NCI-H82 treated with DMSO at 0.1 percent for 48 hours (cell line): Measurements from ENCODE around the gene CCDC27.
"Not testable (repeated sequence)": the region's sequence is repeated elsewhere in the genome, so short reads cannot be mapped to it uniquely, and the experiment has no call there.

Experiments used
- DNase-seq: peaks from one replicate; lab custom pipeline; 2025; ENCODE audit not compliant: unreplicated experiment; lab: John Stamatoyannopoulos, UW

The CCDC27 gene

DNA sequence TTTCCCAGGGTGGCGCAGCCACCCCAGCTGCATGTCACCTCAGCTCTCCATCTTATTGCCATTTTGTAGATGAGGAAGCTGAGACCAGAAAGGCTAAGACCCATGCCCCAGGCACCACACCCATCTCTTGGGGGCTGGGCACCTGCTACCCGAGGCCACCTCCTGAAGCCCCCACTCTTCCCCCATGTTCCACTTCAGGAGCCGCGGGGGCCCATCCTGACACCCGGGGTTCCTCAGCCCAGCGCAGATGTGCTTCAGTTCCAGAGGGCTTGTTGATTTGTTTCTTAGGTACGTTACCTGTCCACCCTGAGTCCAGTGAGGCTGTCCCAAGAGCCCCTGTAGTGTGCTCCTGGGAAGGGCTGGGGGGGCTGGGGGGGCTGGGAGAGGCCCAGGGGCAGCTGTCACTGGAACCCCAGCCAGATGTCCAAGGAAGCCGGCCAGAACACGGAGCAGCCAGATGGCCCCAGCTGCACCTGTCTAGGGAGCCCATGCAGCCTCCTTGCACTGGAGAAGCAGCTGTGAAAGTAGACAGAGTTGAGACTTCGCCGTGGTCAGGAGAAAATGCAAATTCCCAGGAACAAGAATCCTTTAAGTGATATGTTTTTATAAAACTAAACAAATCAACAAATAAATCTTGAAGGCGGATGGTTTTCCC, 17.1 kb upstream of the CCDC27 start:
- no peak for DNase-seq

DNA sequence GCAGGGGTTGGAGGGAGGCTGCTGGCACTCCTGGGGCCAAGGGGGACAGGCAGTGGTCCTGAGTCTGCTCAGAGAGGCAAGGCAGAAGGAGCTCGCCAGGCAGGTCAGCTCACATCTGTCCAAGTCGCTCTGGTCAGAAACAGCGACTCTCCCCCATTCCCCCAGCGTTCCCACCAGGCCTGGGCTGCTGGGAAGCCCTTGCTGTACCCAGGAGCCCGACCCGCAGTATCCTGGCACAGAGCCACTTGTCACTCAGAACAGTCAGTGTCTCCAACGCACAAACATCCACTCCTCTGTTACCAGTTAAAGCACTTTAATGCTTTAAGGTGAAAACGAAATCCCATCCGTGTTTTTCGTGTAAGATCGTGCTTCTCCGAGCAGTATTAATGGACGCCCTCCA, 16.6 kb upstream of the CCDC27 start:
- no peak for DNase-seq

DNA sequence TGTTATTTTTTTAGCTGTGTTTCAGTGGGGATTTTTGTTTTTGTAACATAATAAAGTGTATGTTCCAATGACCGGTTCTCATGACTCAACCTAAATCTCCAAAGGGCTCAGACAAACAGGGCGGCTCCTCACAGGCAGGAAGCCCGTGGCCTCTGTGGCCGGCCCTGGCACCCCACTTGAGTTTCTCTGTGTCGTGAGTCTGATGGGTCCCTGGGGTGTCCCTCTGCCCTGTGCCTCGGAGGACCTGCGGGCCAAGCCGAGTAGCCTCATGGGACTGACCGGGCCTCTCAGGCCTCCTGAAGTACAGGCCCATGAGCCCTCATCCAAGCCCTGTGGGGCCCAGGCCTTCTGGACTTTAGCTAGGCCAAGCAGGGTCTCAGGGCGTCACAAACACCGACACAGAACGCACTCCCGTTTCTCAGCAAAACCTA, 16.1 kb upstream of the CCDC27 start:
- DNase-seq = no peak

DNA sequence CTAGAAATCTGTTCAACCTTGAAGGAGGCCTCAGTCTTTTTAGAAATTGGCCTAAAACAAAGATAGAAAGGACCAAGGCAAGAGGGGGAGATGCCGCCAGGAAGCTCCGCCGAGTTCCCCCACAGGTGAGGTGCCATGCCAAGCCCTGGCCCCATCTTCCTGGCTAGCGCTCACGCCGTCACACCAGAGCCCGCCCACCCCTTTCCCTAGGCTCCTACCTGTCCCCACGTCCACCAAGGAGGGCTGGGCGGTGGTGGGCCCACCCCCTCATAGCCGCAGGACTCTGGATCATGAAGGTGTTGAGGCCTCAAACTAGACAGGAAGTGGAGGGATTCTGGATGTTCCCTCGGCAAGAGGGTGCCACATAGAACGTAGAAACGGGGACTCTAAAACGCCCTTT, 15.5 kb upstream of the CCDC27 start:
- no peak for DNase-seq

DNA sequence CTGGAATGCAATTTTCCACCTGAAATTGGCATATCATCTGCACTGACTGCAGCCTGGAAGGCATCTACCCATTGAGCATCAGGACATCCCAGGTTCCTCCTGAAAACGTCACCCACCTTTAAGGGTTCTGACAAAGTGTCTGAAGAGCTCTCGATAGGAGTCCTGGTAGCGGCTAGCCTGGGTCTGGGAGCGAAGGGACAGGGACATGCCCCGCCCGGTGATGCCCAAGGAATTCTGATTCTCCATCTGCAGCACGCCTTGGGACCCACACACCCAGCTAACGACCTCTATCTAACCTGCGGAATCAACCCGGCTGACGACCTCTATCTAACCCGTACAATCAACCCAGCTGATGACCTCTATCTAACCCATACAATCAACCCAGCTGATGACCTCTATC, 13.3 kb upstream of the CCDC27 start:
- no peak for DNase-seq

DNA sequence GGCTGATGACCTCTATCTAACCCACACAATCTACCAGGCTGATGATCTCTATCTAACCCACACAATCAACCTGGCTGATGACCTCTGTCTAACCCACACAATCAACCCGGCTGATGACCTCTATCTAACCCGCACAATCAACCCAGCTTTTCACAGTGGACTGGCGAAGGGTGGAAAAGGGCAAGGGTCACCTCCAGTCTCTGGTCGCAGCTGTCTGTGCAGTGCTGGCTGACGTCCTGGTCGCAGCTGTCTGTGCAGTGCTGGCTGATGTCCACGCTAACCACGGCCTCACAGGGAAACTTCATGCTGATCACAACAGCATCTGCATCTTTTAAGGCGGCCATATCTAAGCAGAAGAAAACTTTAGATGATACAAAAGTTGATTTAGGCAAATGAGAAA, 12.2 kb upstream of the CCDC27 start:
- DNase-seq = no peak

DNA sequence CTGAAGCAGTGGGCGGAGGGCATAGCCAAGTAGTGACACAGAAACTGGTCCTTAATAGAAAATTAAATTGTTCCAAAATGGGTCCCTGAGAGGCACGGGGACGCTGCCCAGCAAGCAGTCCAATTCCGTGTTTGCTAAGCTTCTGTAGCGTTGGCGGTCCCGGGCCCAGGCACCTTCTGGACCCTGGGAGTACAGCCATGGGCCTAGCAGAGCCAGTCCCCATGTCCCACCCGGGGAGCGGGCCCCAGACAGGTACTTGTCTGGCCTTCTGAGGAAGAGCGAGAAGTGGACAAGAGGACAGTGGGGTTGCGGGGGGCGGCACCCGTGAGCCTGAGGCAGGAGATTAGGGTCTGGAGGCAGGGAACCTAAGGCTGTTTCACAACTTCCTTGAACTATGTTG, 11.5 kb upstream of the CCDC27 start:
- no peak for DNase-seq

DNA sequence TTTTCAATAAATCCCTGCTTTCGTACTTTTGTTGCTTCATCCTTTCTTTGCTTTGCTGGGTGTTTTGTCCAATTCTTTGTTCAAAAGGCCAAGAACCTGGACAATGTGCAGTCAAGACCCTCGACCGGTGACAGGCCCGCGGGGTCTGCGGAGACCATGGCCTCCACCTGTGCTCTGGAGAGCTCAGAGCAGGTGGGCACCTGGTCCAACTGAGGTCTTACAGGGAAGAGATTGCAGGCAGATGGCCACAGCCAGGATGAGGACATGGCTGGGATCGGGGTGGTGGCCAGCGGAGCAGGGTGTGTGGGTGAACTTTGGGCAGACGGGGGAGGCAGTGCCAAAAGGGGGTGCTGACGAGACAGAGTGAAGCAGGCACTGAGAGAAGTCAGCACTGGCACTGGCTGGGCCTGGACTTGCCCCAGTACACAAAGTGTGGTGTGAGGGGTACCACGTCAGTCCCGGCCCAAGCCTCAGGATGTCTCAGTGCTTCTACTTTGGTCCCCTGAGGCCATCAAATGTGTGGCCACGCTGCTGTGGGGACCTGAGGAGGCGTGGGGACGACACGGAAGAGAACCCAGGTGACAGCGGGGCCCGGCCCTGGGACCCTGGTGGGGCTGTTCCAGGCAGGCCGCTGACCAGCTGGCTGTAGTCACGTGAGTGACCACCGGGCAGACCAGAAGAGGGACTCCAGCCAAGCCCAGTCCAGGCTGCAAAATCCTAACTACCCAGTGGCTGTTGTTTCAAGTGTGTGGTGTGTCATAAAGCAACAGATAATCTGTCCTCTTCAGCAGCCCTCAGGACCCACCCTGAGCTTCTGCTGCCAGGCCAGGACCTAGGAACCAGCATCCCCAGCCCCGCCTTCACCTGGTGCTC, 10.4 kb upstream of the CCDC27 start:
- DNase-seq = no peak

DNA sequence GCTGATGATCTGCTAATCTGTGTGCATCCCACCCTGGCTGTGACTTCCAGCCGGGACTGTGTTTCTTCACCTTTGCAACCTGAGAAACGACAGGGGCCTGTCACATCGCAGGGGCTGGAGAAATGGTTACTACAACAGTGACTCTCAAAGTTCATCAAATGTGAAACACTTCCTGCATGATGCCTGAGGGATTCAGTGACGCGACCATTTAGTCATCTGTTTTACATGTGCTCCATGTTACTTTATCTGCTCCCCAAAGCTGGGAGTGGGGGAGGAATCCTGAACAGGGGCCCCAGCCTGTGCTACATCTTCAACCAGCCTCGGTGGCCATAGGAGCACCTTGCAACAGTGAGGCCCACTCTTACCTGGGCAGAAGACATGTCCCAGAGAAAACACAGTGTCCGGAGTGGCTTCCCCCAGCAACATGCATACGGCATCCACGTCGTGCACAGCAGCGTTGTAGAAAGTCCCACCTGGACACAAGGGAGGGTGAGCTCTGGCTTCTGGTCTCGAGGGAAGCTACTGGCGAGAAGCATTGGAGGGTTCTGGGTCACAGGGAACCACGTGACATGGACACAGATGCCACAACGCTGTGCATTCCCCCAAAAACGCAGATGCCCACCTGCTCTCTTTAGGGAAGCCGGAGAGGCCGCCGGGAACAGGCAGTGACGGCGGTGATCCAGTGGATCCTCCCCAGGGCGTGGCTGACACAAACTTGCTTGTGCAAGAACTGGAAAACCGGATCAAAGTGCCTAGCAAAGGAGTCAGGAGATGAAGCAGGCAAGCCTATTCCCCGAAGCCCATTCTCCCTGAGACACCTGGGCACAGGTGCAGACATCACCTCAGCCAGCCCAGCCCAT, 9.6 kb upstream of the CCDC27 start:
- DNase-seq = no peak

DNA sequence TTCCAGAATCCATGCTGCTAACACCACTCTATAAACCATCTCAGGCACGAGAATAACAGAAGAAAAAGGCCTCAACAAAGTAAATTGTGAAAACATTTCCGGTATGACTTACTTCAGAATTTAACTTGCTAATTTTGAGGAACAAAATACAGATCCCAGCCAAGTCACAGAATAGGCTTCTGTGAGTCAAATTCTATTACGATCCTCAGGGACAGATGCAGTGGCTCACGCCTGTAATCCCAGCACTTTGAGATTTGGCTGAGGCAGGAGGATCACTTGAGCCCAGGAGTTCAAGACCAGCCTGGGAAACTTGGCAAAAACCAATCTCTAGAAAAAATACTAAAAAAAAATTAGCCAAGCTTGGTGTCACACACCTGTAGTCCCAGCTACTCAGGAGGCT, 8.8 kb upstream of the CCDC27 start:
- DNase-seq = no peak

DNA sequence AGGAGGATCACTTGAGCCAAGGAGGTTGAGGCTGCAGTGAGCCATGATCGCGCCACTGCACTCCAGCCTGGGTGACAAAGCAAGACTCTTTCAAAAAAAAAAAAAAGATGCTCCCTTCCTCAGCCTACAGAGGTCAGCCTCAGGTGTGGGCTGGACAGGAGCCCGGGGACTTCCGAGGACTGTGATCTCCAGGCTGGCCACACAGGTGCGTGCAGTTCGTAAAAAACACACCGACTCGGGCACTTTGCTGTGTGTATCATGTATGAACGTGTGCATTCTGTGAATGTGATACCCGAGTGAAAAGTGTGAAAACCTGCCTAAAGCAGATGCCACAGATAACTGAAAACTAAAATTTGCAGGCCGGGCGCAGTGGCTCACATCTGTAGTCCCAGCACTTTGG, 8.4 kb upstream of the CCDC27 start:
- no peak for DNase-seq

DNA sequence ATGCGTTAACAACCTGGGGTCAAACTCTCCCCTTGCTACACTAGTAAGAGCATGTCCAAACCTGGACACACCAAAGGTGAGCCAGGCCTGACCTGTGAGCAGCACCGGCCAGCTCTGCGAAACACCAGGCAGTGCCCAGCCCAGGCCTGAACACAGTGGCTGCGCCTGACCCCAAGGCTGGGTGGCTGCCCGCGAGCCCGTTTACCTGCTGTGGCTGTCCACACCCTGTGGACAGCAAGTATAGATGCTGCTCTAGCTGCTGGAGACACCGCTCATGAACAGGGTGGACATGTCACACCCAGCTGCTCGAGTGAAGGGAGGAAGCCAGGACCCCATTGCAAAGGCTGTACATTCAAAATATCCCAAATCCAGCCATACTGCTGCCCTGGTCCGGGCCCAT, 7.6 kb upstream of the CCDC27 start:
- no peak for DNase-seq

DNA sequence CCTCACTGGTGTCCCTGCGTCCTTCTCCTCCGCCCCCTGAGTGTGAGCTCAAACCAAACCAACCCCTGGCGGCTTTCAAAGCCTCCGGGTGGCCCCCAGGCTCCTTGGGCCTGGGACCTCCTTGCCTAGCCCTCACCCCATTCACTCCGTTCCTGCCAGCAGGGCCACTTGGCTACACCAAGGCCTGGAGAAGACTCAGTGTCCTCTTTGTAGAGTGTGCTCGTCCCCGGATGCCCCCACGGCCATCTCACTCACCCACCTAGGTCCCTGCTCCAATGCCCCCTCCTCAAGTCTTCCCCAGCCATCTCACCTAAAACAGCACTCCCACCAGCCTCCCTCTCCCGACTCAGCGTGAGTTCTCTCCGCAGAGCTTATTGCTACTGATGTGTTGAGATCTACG, 7.2 kb upstream of the CCDC27 start:
- no peak for DNase-seq

DNA sequence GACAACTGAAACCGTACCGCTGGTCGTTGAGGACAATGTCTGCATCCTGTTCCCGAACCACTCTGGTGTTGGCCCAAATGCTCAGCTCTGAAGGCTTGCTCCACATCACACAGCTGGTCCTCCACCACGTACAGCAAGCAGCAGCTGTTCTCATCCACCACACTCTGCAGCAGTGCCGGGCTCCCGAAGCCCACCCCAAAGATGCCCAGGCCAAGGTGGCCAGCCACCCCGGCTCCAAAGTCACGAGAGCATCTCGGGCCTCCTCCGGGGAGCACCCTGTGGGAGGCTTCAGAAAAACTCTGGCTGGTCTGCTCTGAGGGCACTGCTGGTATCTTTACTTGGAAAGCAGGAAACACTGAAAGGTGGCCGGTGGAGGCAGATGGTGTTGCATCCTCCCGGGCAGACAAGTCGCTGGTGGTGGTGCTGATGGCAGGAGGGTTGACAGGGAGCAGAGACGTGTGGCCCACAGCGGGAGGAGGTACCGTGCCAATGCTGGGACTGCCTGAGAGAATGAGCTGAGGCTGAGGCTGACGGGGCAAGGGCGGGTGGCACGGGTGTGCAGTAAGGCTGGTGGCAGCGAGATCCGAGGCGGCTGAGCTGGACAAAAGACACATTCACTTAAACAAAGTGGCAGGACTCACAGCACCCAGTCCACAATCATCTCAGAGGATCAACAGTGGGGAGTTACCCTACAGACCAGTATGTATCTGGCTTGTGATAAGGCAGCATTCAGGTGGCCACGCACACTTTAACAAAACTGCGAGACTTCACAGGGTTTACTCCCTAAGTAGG, 6.5 kb upstream of the CCDC27 start:
- DNase-seq = no peak

DNA sequence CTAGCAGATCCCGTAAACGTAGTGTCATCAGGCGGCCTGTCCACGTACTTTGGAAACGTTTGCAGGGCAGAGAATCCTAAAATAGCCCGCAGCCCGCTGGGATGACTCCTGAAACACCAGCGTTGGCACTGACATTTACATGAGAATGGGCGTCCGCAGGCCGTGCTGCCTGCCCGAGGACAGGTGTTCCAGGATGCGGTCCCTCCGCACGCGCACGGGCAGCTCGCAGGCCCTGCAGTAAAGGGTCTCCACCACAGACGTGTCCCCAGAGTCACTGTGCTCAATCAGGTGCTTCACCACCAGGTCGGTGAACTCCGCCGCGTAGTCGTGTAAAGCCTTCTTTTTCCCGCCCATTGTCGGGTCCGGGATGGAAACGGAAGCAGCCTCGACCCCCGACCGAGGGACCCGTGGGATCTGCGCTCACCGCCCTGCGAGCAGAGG, 5.8 kb upstream of the CCDC27 start:
- no peak for DNase-seq

DNA sequence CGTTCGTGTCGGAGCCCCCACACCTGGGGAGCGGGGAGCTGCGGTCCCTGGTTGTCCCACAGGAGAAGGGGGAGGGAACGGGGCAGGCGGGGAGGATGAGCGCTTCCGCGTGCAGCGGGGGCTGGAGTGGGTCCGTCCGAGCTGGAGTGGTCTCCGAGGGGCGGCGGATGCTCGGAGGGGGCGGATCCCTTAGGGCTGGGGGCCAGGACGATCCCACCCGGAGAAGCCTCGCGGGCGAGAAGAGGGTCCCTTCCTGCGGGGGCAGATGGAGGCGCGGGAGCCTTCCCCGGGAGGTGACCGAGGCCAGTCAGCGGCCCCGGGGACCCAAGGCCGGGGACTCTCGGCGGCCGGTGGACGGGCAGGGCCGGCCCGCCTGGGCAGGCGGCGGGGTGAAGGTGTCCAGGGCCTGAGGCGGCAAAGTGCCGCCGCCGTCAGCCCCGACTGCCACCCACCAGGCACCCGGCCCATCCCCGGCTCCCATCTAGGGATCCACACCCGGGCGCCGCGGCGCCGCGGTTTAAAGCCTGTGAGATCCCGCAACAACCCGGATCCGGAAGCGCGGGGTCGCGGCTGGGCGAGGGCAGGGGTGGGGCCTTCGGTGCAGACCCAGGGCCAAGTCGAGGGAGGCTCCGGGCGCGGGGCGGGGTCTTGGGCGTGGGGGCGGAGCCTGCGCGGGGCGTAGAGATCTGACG, 5.3 kb upstream of the CCDC27 start:
- DNase-seq = peak; percentile 64

DNA sequence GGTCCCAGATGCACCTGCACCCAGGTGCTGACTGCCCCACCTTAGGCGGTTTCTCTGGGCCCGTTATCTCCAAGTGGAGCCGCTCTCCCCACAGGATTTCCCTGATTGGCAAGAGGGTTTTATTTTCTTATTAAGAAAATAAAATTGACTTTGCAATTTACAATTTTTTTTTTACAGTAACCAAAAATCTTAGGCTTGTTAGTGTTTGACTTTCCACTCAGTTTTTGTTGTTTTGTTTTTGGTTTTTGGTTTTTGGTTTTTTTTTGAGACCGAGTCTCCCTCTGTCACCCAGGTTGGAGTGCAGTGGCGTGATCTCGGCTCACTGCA, 4.8 kb upstream of the CCDC27 start:
- no peak for DNase-seq

DNA sequence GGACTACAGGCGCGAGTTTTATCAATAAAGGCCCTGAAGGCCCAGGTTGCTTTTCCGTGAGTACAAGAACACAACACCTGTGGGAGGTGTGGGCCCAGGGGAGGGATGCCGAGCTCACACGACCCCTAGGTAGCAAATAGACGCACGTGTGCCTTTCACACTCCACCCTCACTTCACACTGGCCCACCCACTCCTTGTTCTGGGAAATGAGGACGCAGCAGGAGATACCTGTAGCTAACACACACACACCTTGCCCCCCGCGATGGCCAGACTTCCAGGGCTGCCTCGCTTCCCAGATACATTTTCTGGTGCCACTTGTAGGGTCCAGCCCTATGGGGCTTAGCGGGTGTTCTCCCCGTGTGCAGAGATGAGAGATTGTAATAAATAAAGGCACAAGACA, 4.3 kb upstream of the CCDC27 start:
- no peak for DNase-seq

DNA sequence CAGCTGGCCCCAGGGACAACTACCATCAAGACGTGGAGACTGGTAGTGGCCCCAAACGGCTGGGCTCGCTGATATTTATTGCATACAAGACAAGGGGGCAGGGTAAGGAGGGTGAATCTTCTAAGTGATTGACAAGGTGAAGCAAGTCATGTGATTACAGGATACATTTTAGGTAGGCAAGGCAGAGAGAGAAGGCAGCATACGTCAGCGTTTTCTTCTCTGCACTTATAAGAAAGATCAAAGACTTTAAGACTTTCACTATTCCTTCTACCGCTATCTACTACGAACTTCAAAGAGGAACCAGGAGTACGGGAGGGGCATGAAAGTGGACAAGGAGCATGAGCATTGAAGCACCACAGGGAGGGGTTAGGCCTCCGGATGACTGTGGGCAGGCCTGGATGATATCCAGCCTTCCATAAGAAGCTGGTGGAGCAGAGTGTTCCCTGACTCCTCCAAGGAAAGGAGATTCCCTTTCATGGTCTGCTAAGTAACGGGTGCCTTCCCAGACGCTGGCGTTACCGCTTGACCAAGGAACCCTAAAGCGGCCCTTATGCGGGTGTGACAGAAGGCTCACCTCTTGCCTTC, 3.8 kb upstream of the CCDC27 start:
- not testable (repeated sequence) for DNase-seq

DNA sequence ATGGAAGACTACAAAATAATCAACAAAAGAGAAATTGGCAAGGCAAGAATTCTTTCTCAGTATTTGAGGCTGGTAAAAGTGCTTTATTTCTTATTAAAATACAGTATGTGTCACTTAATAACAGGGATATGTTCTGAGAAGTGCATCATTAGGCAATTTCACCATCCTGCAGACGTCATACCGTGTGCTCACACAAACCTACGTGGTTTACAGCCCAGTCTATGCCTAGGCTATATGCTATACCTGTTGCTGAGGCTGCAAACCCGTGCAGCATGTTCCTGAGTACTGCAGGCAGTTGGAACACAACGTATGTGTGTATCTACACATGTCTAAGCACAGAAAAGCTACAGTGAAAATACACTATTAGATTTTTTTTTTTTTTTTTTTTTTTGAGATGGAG, 2.7 kb upstream of the CCDC27 start:
- DNase-seq = no peak
